Esophagus muscularis mucosa (tissue), 4 donors: ENCODE measurements around the gene SLCO2A1. TPM values are rescaled to one million over a fixed set of nuclear protein-coding genes. Genes with fewer than 3 reads are reported as not detected.
"Not testable (repeated sequence)": the region's sequence is repeated elsewhere in the genome, so short reads cannot be mapped to it uniquely, and the experiment has no call there.

Experiments used
- DNase-seq: peaks from one replicate; pipeline ENCODE4 v3.0.0-alpha.2; 2017; ENCODE audit errors: extremely low spot score
- H3K27ac ChIP-seq, 4 donors: fragments of 200-600 bp; sonication (generic); replicated peaks in 1 of 4; 1 replicate in 3 of 4; 2 replicates in 1 of 4; pipeline ENCODE4 v1.5.1; 2016 to 2019; ENCODE audit warnings: mild to moderate bottlenecking in 1 of 4
- H3K27me3 ChIP-seq, 4 donors: fragments of 200-600 bp; sonication (generic); one replicate each; pipeline versions ENCODE4 v1.5.1 to v1.6.0; 2016 to 2019
- H3K36me3 ChIP-seq, 4 donors: fragments of 200-600 bp; sonication (generic); one replicate each; pipeline ENCODE4 v1.5.1; 2016 to 2019
- H3K4me1 ChIP-seq, 4 donors: fragments of 200-600 bp; sonication (generic); one replicate each; pipeline ENCODE4 v1.5.1; 2016 to 2019
- H3K4me3 ChIP-seq, 4 donors: fragments of 200-600 bp; sonication (generic); 1 replicate in 2 of 4; 2 replicates in 2 of 4; pipeline ENCODE4 v1.5.1; 2016 to 2019; ENCODE audit warnings: mild to moderate bottlenecking in 4 of 4, moderate library complexity in 1 of 4
- H3K9me3 ChIP-seq, 4 donors: fragments of 200-600 bp; sonication (generic); 1 replicate in 3 of 4; 2 replicates in 1 of 4; pipeline ENCODE4 v1.5.1; 2016 to 2019
- EP300 ChIP-seq: sonication (generic); formaldehyde crosslinking; IDR thresholded peaks from one replicate; pipeline ENCODE4 v1.6.1; 2017; ENCODE audit warnings: antibody characterized with exemption
- POLR2A ChIP-seq: fragments of 450-650 bp; IDR thresholded peaks from one replicate; pipeline ENCODE4 v1.6.1; 2017; ENCODE audit warnings: antibody characterized with exemption, moderate library complexity, mild to moderate bottlenecking, low read depth
- POLR2AphosphoS5 ChIP-seq, 2 donors: sonication (generic); formaldehyde crosslinking; IDR thresholded peaks; one replicate each; pipeline ENCODE4 v1.6.1; 2017; ENCODE audit warnings: antibody characterized with exemption in 2 of 2
- WGBS: methylation state at CpG from one replicate; pipeline ENCODE4 v1.1.5; 2018; 5-methylcytosine and 5-hydroxymethylcytosine counted together
- intact Hi-C: fragments of 100-400 bp; cut with DNase I; formaldehyde crosslinking; loops from one replicate; pipeline ENCODE4 v1.15.1; 2023
- total RNA-seq, 4 donors: library from RNA; depleted of rRNA; stranded (reverse); fragments of >200 nt; gene quantifications; one replicate each; pipeline versions ENCODE4 v1.1.0 to v1.2.1, GENCODE V29; 2016
- TF ChIP-seq, protein P1 (sequence below), 3 experiments: fragments of 200-600 bp in 2 of 3; fragments of 450-650 bp in 1 of 3; sonication (generic) in 2 of 3; IDR thresholded peaks; one replicate each; pipeline ENCODE4 v1.5.1; 2017 to 2019; ENCODE audit warnings: antibody characterized with exemption in 3 of 3, mild to moderate bottlenecking in 2 of 3, moderate library complexity in 1 of 3

Gene SLCO2A1
- total RNA-seq, 4 donors from 2014 or later: 8.3 to 17.6 (median 13.8) TPM

DNA sequence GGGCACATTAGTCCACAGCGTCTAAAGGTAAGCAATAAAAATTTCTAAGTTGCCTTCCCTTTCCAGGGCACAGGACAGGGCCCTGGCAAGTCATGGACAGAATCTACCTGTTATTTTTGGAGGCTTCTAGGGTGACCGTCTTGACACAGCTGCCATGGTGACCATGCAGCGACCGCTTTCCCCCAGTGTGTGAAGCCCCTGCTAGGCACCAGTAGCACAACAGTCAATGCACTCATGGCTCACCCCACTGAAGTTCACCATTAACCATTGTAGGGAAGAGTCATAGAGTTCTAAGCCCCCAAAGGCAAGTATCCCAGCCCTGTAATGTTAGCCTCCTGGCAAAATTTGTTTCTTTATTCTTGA lies 43.8 kb upstream of the SLCO2A1 start:
- peaks cover 0 to 9% (median 2%) of the 10 kb centered on the region in 4 donors for H3K4me1 ChIP-seq
- intact Hi-C loops: no loop called here
- no peaks in the 10 kb centered on the region for H3K27me3 ChIP-seq
- H3K4me3 ChIP-seq: no peak overlapping the region
- DNase-seq: no peak
- H3K9me3 ChIP-seq: no peaks in the 10 kb centered on the region
- no peaks in the 10 kb centered on the region for H3K36me3 ChIP-seq
- no peak overlapping the region for H3K27ac ChIP-seq
- TF ChIP-seq POLR2AphosphoS5 (IDR thresholded peaks at IDR 0.05): no peak
- TF ChIP-seq POLR2A: no peak
- TF ChIP-seq, protein P1, sequence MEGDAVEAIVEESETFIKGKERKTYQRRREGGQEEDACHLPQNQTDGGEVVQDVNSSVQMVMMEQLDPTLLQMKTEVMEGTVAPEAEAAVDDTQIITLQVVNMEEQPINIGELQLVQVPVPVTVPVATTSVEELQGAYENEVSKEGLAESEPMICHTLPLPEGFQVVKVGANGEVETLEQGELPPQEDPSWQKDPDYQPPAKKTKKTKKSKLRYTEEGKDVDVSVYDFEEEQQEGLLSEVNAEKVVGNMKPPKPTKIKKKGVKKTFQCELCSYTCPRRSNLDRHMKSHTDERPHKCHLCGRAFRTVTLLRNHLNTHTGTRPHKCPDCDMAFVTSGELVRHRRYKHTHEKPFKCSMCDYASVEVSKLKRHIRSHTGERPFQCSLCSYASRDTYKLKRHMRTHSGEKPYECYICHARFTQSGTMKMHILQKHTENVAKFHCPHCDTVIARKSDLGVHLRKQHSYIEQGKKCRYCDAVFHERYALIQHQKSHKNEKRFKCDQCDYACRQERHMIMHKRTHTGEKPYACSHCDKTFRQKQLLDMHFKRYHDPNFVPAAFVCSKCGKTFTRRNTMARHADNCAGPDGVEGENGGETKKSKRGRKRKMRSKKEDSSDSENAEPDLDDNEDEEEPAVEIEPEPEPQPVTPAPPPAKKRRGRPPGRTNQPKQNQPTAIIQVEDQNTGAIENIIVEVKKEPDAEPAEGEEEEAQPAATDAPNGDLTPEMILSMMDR (IDR thresholded peaks at IDR 0.05): no peak
- TF ChIP-seq EP300: no peak
- 93% methylated on average over 4 of the region's 4 CpGs for WGBS

DNA sequence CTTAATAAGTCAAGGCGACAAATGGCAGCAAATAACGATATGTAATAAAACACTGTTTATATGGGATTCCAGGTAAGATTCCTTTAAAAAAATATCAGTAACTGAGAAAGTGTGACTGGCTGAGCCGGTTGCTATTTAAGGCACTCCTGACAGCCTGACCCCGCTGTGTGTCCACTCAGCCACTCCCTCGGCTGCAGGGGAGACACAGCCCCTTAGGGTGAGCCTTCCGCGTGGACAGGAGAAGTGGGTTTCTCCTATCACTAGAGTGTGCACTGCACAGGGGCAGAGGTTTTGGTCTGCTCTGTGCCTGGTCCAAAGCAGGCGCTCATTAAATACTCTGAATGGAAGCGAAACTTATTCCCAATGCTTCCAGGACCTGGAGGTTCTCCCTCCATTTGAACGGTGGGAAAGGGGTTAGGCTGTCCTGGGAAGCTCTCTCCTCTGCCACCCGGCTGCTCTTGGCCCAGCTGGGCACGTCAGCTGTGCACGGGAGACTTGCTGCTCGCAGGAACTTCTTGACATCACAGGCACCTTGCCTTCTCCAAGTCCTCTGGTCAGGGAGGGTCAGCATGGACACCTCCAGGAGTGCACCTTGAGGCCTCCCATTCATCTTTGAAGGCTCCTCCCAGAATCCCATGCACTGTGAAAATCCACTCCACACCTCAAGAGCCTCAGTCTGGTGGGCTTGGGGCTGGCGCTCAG lies 43.3 kb upstream of the SLCO2A1 start:
- no peak overlapping the region for H3K4me3 ChIP-seq
- 91% methylated on average over 12 of the region's 15 CpGs for WGBS
- DNase-seq: no peak
- H3K36me3 ChIP-seq: no peaks in the 10 kb centered on the region
- H3K27me3 ChIP-seq: no peaks in the 10 kb centered on the region
- no peak for TF ChIP-seq EP300
- TF ChIP-seq, protein P1 (IDR thresholded peaks at IDR 0.05): no peak
- TF ChIP-seq POLR2AphosphoS5 (IDR thresholded peaks at IDR 0.05): no peak
- no peak for TF ChIP-seq POLR2A
- H3K27ac ChIP-seq: no peak overlapping the region
- no peaks in the 10 kb centered on the region for H3K9me3 ChIP-seq
- H3K4me1 ChIP-seq: peaks cover 0 to 9% (median 2%) of the 10 kb centered on the region in 4 donors
- intact Hi-C loops: no loop called here

DNA sequence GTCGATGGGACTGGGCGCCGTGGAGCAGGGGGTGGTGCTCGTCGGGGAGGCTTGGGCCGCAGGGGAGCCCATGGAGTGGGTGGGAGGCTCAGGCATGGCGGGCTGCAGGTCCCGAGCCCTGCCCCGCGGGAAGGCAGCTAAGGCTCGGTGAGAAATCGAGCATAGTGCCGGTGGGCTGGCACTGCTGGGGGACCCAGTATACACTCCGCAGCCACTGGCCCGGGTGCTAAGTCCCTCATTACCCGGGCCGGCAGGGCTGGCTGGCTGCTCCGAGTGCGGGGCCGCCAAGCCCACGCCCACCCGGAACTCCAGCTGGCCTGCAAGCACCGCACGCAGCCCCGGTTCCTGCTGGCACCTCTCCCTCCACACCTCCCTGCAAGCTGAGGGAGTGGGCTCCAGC lies 40.6 kb upstream of the SLCO2A1 start:
- H3K36me3 ChIP-seq, DNase-seq, H3K9me3 ChIP-seq, intact Hi-C loops, H3K27me3 ChIP-seq, H3K27ac ChIP-seq, H3K4me3 ChIP-seq: not testable (repeated sequence)
- peaks cover 0 to 14% (median 11%) of the 10 kb centered on the region in 4 donors for H3K4me1 ChIP-seq
- 85% methylated on average over 18 of the region's 25 CpGs for WGBS

DNA sequence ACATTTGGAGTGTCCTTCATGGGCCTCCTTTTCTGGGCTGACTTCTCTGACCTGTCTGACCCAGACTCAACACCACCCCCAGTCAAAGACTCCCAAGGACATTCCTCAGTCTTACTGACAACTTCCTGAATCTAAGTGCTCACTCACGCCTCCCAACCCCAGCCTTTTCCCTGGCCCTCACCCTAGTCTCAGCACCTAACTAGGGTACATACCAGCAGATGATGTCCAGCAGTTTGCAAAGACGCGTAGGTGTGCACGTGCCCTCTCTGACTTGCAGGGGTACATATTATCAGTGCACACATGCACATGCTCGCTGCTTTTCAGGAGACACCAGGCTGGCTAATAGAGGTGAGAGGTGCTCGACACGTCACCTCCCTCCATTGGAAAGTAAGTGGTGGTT lies 38.7 kb upstream of the SLCO2A1 start:
- no peaks in the 10 kb centered on the region for H3K9me3 ChIP-seq
- DNase-seq: no peak

DNA sequence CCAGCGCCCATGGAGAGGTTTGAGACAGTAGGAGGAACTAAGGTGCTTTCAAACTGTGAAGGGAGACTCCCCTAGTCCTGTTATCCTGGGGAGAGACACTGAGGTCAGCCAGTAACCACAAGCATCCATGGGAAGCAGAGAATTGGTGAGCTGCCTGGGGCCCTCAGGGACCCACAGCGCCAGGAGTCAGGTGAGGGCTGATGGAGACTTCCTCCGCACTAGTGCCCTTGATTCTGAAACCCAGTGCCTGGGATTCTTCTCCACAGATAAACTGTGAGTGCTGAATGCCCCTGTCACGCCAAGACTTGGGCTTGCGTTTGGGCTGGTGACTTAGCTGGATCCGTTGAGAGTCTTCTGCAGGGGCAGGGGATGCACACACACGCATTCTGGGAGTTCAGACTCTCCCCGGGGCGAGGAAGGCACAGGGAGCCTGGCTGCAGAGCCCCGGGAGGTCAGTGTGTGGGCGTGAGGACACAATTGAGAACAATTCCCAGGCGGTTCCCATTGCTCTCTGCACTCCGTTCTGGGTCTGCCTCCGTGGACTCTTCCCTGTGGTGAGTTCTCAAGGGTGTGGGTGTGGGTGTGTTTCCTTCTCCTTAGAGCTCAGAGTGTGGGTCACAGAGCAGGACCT lies 37.9 kb upstream of the SLCO2A1 start:
- DNase-seq: no peak

More for the DNA sequence above, 38.7 kb upstream of the SLCO2A1 start:
- Histone ChIP-seq H3K4me1 (peaks cover 0 to 16% (median 11%) of the 10 kb centered on the region in 4 donors), H3K27ac (no peak overlapping the region), H3K4me3 (no peak overlapping the region), H3K36me3 (no peaks in the 10 kb centered on the region), H3K27me3 (no peaks in the 10 kb centered on the region)
- TF ChIP-seq EP300 (no peak), POLR2A (no peak), POLR2AphosphoS5 (IDR thresholded peaks at IDR 0.05) (no peak)
- TF ChIP-seq, protein P1 (IDR thresholded peaks at IDR 0.05): no peak
- WGBS: 94% methylated on average over 7 of the region's 7 CpGs
- intact Hi-C loops: no loop called here

More for the DNA sequence above, 37.9 kb upstream of the SLCO2A1 start:
- Histone ChIP-seq H3K4me3 (no peak overlapping the region), H3K9me3 (no peaks in the 10 kb centered on the region), H3K27me3 (no peaks in the 10 kb centered on the region), H3K27ac (peak overlapping the region in 1 of 4 donors; percentile 46), H3K4me1 (peaks cover 0 to 16% (median 11%) of the 10 kb centered on the region in 4 donors), H3K36me3 (no peaks in the 10 kb centered on the region)
- 89% methylated on average over 14 of the region's 14 CpGs for WGBS
- intact Hi-C loops: no loop called here
- TF ChIP-seq, protein P1 (IDR thresholded peaks at IDR 0.05): no peak
- no peak for TF ChIP-seq EP300
